Activated T-helper 17 cell treated with anti-CD3 and anti-CD28 coated beads, Interleukin-2, amount 50 U/mL, for 72 hours (primary cell): ENCODE measurements around the gene TGFBR2. TPM values are rescaled to one million over a fixed set of nuclear protein-coding genes. Genes with fewer than 3 reads are reported as not detected.

Experiments
- ATAC-seq: fragments of 150-1000 bp; cut with Tn5 transposase; replicated peaks from 2 replicates; pipeline ENCODE4 v1.10.0; 2021; ENCODE audit warnings: mild to moderate bottlenecking, moderate library complexity
- H3K27ac Mint-ChIP-seq: one replicate; pipeline ENCODE4 v1.8.0; 2022; ENCODE audit warnings: mixed read lengths
- H3K27me3 Mint-ChIP-seq: one replicate; pipeline ENCODE4 v1.8.0; 2022; ENCODE audit warnings: mixed read lengths
- H3K36me3 Mint-ChIP-seq: one replicate; pipeline ENCODE4 v1.8.0; 2022; ENCODE audit warnings: low read depth, mild to moderate bottlenecking, mixed read lengths
- H3K4me1 Mint-ChIP-seq: one replicate; pipeline ENCODE4 v1.8.0; 2022; ENCODE audit warnings: mixed read lengths
- H3K4me3 Mint-ChIP-seq: one replicate; pipeline ENCODE4 v1.8.0; 2022; ENCODE audit warnings: mild to moderate bottlenecking, mixed read lengths
- H3K9me3 Mint-ChIP-seq: one replicate; pipeline ENCODE4 v1.8.0; 2022; ENCODE audit warnings: mixed read lengths
- total RNA-seq, 2 donors: library from RNA; stranded (reverse); gene quantifications; one replicate each; pipeline ENCODE4 v1.2.3, GENCODE V29; 2022

The TGFBR2 gene
- total RNA-seq, 2 donors from 2014 or later, result 51.2 to 63.2 TPM

DNA sequence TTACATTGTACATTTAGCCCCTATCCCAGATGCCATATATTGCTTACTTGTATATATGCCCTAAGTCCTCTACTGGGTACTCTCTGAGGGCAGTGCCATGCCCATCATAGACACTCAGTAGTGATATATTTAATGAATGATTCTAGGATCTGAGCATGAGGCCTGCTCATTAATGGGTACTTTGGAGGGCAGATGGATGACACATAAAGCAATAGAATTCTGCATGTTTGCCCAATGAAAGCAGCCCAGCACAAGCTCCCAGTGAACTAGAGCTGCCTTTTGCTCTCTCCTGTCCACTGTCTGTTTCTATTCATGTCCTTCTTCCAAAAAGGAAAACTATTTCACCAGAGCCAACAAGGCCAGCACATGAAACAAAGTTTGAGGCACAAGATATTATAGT lies 63.9 kb downstream of the TGFBR2 start:
- Mint-ChIP-seq H3K27me3 (no peaks in the 10 kb centered on the region), H3K9me3 (no peaks in the 10 kb centered on the region), H3K4me1 (peaks cover 57% of the 10 kb centered on the region), H3K36me3 (peaks cover 95% of the 10 kb centered on the region), H3K4me3 (peak overlapping the region; percentile 67), H3K27ac (peak overlapping the region; percentile 84)
- ATAC-seq, result no peak

DNA sequence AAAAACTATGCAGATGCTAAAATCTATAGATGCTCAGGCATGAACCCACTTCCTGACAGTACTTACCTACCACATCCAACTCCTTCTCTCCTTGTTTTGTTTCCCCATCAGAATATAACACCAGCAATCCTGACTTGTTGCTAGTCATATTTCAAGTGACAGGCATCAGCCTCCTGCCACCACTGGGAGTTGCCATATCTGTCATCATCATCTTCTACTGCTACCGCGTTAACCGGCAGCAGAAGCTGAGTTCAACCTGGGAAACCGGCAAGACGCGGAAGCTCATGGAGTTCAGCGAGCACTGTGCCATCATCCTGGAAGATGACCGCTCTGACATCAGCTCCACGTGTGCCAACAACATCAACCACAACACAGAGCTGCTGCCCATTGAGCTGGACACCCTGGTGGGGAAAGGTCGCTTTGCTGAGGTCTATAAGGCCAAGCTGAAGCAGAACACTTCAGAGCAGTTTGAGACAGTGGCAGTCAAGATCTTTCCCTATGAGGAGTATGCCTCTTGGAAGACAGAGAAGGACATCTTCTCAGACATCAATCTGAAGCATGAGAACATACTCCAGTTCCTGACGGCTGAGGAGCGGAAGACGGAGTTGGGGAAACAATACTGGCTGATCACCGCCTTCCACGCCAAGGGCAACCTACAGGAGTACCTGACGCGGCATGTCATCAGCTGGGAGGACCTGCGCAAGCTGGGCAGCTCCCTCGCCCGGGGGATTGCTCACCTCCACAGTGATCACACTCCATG lies 65.3 kb downstream of the TGFBR2 start:
- ATAC-seq, result peak; percentile 33
- H3K9me3 Mint-ChIP-seq, result no peaks in the 10 kb centered on the region
- H3K27me3 Mint-ChIP-seq, result no peaks in the 10 kb centered on the region
- peaks cover 63% of the 10 kb centered on the region for H3K4me1 Mint-ChIP-seq
- H3K36me3 Mint-ChIP-seq, result peaks cover 99% of the 10 kb centered on the region
- peak overlapping the region; percentile 84 for H3K27ac Mint-ChIP-seq
- peak overlapping the region; percentile 67 for H3K4me3 Mint-ChIP-seq

DNA sequence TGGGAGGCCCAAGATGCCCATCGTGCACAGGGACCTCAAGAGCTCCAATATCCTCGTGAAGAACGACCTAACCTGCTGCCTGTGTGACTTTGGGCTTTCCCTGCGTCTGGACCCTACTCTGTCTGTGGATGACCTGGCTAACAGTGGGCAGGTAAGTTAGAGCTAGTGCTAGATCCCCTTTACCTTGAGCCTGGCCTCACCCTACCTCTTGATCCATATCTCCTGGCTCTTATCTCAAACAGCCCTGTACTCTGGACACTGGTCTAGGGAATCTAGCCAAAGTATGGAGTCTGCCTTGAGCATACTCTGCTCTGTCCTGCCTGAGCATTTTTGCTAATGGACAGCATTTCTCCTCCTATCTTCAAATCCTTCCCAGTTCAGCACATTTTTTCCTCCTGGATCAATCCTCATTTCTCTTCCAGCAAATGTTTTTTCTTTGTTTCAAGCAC lies 65.9 kb downstream of the TGFBR2 start:
- H3K27me3 Mint-ChIP-seq, result no peaks in the 10 kb centered on the region
- H3K36me3 Mint-ChIP-seq, result peaks cover 100% of the 10 kb centered on the region
- peak overlapping the region; percentile 84 for H3K27ac Mint-ChIP-seq
- H3K4me1 Mint-ChIP-seq, result peaks cover 66% of the 10 kb centered on the region
- H3K4me3 Mint-ChIP-seq, result peak overlapping the region; percentile 67
- H3K9me3 Mint-ChIP-seq, result peaks cover 3% of the 10 kb centered on the region
- no peak for ATAC-seq

DNA sequence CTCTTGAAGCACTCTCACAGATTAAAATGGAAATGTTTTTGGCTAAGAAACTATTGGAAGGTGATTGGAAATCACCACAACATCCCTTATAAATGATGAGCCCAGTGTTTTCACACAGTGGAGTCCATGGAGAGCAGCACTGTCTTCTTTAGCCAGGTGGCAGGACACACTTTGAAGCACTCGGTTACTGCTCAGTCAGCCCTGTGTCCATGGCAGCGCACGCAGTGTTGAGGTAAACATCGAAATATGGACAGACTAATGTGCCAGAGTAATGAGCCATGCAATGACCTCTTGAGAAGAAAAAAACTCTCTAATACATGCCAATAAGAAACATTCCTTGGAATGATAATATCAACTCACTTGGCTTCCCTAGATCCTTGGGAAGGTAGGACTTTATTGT lies 66.6 kb downstream of the TGFBR2 start:
- Mint-ChIP-seq H3K9me3 (peaks cover 3% of the 10 kb centered on the region), H3K4me3 (peak overlapping the region; percentile 67), H3K36me3 (peaks cover 100% of the 10 kb centered on the region), H3K27ac (peak overlapping the region; percentile 84), H3K27me3 (no peaks in the 10 kb centered on the region), H3K4me1 (peaks cover 72% of the 10 kb centered on the region)
- ATAC-seq, result no peak

DNA sequence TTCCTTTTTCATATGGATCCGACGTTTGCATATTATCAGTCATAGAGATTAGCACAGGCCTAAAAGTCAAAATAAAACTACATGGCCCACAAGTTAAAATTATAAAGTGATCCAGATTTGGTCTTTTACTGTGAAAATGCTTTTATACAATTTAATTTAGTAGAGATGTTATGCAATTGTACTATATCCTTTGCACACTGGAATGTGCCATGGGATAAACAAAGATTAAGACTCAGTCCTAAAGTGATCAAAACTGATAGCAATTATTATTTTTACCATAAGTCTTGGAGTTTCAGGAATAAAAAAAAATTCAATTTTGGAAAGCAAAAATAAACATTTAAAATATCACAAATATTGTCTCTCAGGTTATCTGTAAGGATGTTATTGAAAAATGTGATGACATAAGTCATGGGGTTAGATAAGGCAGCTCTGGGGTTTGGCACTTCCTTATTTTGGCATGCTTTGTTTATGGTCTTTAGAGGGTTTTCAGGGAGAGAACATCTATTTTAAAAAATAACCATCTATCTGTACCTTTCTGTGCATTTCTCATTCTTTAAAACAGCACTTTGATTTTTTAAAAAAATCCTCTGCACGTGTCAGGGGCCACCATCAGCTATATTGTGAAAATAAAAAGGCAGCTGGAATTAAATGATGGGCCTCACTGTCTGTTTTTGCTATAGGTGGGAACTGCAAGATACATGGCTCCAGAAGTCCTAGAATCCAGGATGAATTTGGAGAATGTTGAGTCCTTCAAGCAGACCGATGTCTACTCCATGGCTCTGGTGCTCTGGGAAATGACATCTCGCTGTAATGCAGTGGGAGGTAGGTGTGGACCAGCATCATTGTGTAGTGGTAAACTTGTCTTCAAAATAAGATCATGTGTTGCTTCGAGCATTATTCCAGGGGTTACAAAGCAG lies 67.3 kb downstream of the TGFBR2 start:
- H3K27ac Mint-ChIP-seq, result peak overlapping the region; percentile 71
- H3K4me3 Mint-ChIP-seq, result peak overlapping the region; percentile 67
- H3K4me1 Mint-ChIP-seq, result peaks cover 67% of the 10 kb centered on the region
- peaks cover 100% of the 10 kb centered on the region for H3K36me3 Mint-ChIP-seq
- H3K27me3 Mint-ChIP-seq, result no peaks in the 10 kb centered on the region
- ATAC-seq, result no peak
- peaks cover 3% of the 10 kb centered on the region for H3K9me3 Mint-ChIP-seq

DNA sequence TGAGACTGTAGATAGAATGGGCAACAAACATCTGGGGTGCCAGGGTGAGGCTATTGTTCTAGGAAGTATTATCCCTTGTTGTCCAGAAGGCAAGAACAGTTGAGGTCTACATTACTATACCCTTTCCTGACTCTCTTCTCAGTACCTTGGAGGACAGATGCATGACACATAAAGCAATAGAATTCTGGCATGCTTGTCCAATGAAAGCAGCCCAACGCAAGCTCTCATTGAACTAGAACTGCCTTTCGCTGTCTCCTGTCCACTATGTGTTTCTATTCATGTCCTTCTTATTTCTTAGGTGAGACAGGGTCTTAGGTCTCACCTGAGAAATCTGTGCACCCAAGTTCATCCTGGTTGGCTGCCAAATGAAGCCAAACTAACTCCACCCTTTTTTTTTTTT lies 68.6 kb downstream of the TGFBR2 start:
- Mint-ChIP-seq H3K27me3 (no peaks in the 10 kb centered on the region), H3K27ac (peak overlapping the region; percentile 71), H3K9me3 (peaks cover 3% of the 10 kb centered on the region), H3K4me3 (peak overlapping the region; percentile 67), H3K4me1 (peaks cover 67% of the 10 kb centered on the region), H3K36me3 (peaks cover 100% of the 10 kb centered on the region)
- no peak for ATAC-seq

DNA sequence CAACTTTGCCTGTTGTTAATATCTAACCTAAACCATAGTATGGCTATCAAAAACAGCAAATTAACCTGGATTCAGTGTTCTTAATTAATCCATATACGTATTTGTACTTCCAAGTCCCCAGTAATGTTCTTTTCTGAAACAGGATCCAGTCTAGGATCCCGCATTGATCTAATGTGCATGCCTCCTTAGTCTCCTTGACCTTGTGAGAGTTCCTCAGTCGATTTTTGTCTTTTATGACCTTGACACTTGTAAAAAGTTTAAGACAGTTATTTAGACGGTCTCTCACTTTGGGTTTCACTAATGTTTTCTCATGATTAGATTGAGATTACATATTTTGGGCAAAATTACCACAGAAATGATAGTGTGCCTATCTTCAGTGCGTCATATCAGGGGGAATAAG lies 69.4 kb downstream of the TGFBR2 start:
- Mint-ChIP-seq H3K9me3 (peaks cover 3% of the 10 kb centered on the region), H3K36me3 (peaks cover 100% of the 10 kb centered on the region), H3K4me1 (peaks cover 70% of the 10 kb centered on the region), H3K27me3 (no peaks in the 10 kb centered on the region), H3K27ac (peak overlapping the region; percentile 71), H3K4me3 (peak overlapping the region; percentile 67)
- no peak for ATAC-seq

DNA sequence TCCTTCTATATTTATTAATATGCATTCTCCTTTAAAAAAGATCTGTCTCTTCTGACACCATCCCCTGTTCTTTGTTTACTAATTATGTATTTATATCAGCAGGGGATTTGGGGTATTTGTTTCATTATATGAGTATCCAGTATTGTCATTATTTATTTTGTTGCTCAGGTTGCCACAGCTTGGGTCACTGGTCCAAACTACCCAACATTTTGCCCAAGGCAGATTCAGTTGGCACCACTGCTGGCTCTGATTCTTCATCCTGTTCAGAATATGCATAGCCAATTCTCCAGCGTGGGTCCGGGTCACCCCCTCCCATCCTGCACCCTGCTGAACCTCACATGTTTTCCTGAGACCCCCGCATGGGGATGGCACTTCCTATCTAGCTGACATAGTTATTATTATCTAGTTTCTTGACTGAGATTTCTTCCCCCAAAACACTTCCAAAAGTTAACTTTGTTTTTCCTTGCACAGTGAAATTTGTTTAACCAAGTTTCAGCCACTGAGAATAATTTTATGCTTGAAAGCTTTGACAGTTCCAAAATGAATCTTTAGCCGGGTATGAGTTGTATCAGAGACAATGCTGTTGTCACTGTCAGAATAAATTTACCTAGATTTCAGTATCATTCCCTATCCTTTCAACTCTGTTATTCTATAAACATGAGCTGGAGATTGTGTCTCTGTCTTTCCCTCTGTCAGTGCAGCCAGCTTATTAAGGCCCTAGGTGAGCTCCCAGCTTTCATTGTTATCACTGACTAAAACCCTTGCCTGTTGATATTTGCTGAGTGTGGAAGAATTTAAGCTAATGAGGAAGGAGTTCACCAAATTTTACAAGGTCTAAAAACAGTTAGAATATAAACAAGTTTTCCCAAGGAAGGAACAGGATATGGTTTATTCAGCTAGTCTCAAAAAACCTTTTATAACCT lies 70.3 kb downstream of the TGFBR2 start:
- H3K4me3 Mint-ChIP-seq, result peak overlapping the region; percentile 67
- H3K36me3 Mint-ChIP-seq, result peaks cover 100% of the 10 kb centered on the region
- H3K27ac Mint-ChIP-seq, result peak overlapping the region; percentile 71
- H3K9me3 Mint-ChIP-seq, result peaks cover 3% of the 10 kb centered on the region
- peak; percentile 62 for ATAC-seq
- H3K4me1 Mint-ChIP-seq, result peaks cover 69% of the 10 kb centered on the region
- no peaks in the 10 kb centered on the region for H3K27me3 Mint-ChIP-seq

DNA sequence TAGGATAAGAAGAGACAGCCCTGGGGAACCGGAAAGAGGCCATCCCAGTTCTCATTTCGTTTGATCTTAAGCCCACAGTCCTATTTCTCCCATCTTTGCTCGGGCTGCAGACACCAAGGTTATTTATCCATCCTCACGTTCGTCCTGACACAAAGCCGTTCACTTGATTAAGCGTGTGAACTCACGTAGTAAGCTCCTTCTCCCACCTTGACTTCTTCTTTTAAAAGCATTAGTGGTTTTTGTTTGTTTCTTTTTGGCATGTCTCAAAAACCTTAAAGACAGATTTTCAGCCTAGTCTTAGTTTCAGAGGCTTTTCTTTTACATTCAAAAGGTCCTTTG lies 70.9 kb downstream of the TGFBR2 start:
- Mint-ChIP-seq H3K36me3 (peaks cover 100% of the 10 kb centered on the region), H3K9me3 (peaks cover 3% of the 10 kb centered on the region), H3K4me1 (peaks cover 69% of the 10 kb centered on the region), H3K4me3 (peak overlapping the region; percentile 67), H3K27me3 (no peaks in the 10 kb centered on the region), H3K27ac (peak overlapping the region; percentile 71)
- no peak for ATAC-seq

DNA sequence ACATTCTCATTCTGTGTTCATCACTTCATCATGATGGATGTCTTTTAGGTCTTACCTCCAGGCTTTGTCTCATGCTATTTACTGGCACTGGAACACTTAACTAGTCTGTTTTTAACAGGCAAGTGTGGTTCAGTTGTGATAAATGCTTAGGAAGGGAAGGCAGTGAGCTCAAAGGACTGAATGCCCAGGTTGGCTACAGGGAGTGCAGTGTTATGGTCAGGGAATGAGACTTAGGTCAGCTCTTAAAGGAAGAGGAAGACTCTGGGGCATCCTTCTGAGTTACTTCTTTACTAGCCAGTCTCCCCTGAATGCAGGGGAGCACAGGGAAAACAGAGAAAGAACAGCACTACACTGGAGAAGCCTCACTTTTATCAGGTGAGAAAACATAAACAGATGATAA lies 72.6 kb downstream of the TGFBR2 start:
- peaks cover 3% of the 10 kb centered on the region for H3K9me3 Mint-ChIP-seq
- peak overlapping the region; percentile 18 for H3K4me3 Mint-ChIP-seq
- ATAC-seq, result no peak
- peaks cover 99% of the 10 kb centered on the region for H3K36me3 Mint-ChIP-seq
- H3K27ac Mint-ChIP-seq, result peak overlapping the region; percentile 67
- peaks cover 73% of the 10 kb centered on the region for H3K4me1 Mint-ChIP-seq
- H3K27me3 Mint-ChIP-seq, result no peaks in the 10 kb centered on the region

DNA sequence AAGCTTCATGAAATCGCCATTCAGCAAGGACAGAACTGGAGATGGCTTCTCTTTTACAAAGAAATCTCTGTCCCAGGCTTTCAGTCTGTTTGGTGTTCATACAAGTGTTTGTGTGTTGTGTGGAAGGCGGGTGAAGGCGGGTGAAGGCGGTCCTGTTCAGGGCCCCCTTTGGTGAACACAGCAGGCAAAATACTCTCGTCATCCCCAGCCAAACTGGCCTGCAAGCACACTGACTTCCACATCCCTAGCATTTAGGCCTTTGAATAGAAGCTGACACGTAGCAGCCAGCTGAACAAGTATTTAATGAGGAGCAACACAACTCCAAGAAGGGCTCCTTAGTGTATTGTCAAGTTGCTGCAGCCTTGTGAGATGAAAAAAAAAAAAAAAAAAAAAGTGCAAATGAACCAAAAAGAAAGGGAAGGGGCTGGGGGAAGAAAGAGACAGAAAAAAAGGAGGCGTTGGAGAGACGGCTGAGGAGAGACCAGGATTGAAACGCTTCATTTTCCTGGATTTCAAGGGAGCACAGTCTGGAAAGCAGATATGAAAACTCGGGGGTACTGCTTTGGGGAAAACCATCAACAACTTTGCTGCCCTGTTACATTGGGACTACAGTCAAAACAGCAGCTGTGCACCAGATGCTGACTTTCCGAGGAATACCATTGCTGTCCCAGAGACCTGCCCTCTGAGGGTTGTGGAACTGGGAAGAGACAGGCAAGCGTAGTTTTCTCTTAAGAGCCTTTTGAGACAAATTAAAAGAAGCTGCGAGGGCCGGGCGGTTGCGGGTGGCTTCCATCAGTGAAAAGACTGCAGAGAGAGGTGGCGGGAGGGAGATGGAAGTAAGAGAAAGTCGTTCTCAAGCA lies 74.6 kb downstream of the TGFBR2 start:
- peak overlapping the region; percentile 73 for H3K4me3 Mint-ChIP-seq

DNA sequence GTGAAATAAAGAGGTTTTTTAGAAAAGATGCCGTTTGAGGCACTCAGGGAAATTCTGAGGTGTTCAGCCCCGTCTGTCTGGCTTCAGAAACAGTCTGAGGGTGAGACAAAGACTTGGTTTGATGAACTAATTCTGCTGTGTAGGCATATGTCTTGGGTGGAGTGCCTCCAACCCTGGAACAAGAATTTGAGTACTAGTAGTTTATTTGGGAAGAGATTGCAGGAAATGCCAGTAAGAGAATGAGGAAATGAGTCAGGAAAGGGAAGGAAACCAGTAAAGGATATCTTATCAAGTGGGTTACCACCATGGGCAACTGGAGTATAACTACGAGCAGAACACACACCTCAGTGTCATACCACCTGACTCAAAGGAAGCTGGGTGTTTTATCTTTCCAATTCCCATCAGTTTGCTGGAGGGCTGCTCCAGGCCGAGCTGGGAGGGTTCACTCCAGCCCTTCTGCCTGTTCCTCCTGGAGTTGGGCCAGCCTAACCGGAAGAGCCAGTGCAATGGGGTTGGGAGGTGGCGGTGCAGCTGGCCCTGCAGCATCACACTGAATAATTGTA lies 75.3 kb downstream of the TGFBR2 start:
- H3K27me3 Mint-ChIP-seq, result no peaks in the 10 kb centered on the region
- peaks cover 3% of the 10 kb centered on the region for H3K9me3 Mint-ChIP-seq
- peak overlapping the region; percentile 83 for H3K27ac Mint-ChIP-seq
- peak overlapping the region; percentile 73 for H3K4me3 Mint-ChIP-seq
- peaks cover 99% of the 10 kb centered on the region for H3K36me3 Mint-ChIP-seq
- ATAC-seq, result peak; percentile 15
- peaks cover 72% of the 10 kb centered on the region for H3K4me1 Mint-ChIP-seq

More for the DNA sequence above, 74.6 kb downstream of the TGFBR2 start:
- Mint-ChIP-seq H3K36me3 (peaks cover 99% of the 10 kb centered on the region), H3K27ac (peak overlapping the region; percentile 83), H3K27me3 (no peaks in the 10 kb centered on the region), H3K9me3 (peaks cover 3% of the 10 kb centered on the region), H3K4me1 (peaks cover 76% of the 10 kb centered on the region)
- ATAC-seq, result no peak
